WTC11 (cell line): ENCODE results near the gene CNTNAP5.

ENCODE experiments used
- ATF1 ChIP-seq: sonication (generic); formaldehyde crosslinking; IDR thresholded peaks from 2 replicates; pipeline ENCODE4 v1.8.1; 2023; ENCODE audit warnings: mild to moderate bottlenecking, moderate library complexity, missing genetic modification reagents
- CREB1 ChIP-seq: sonication (generic); formaldehyde crosslinking; IDR thresholded peaks from 2 replicates; pipeline ENCODE4 v1.8.0; 2023; ENCODE audit warnings: mild to moderate bottlenecking, missing genetic modification reagents
- ETV6 ChIP-seq: sonication (generic); formaldehyde crosslinking; IDR thresholded peaks from 2 replicates; pipeline ENCODE4 v1.8.1; 2022; ENCODE audit warnings: mild to moderate bottlenecking, missing genetic modification reagents
- JUN ChIP-seq: sonication (generic); formaldehyde crosslinking; IDR thresholded peaks from 2 replicates; pipeline ENCODE4 v1.8.0; 2023; ENCODE audit warnings: mild to moderate bottlenecking, missing genetic modification reagents
- RELA ChIP-seq: sonication (generic); formaldehyde crosslinking; IDR thresholded peaks from 2 replicates; pipeline ENCODE4 v1.8.1; 2022; ENCODE audit warnings: missing genetic modification reagents, mild to moderate bottlenecking, borderline replicate concordance
- TF ChIP-seq, protein P1 (sequence below): fragments of 200-600 bp; IDR thresholded peaks from 2 replicates; pipeline ENCODE4 v1.8.0; 2022; ENCODE audit warnings: antibody characterized with exemption
- TF ChIP-seq, protein P2 (sequence below): sonication (generic); formaldehyde crosslinking; IDR thresholded peaks from 2 replicates; pipeline ENCODE4 v1.8.0; 2022; ENCODE audit warnings: mild to moderate bottlenecking, missing genetic modification reagents
- TF ChIP-seq, protein P3 (sequence below): sonication (generic); formaldehyde crosslinking; IDR thresholded peaks from 2 replicates; pipeline ENCODE4 v1.8.0; 2022; ENCODE audit warnings: mild to moderate bottlenecking, missing genetic modification reagents
- TF ChIP-seq, protein P4 (sequence below): sonication (generic); formaldehyde crosslinking; conservative IDR thresholded peaks from 2 replicates; pipeline ENCODE4 v1.8.1; 2023; ENCODE audit warnings: mild to moderate bottlenecking, low read depth, missing genetic modification reagents, moderate library complexity

DNA sequence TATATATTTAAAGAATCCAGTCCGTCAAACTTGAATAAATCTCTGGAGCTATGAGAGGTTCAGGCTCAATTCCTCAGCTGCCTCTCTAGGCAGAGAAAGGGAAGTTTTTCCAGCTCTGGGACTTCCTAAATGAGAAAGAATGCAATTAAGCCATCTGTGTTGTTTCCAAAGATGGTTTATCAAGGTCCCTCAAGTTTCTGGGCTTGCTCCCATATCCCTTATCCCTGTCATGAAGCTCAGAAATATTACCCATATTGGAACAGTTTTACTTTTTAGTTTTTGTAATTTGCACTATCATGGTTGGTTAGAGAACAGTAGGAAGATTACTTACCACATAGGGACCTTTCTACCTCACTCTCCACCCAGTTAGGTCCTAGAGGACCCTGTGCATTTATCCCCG, 1.4 kb downstream of the CNTNAP5 start:
- TF ChIP-seq, protein P1, sequence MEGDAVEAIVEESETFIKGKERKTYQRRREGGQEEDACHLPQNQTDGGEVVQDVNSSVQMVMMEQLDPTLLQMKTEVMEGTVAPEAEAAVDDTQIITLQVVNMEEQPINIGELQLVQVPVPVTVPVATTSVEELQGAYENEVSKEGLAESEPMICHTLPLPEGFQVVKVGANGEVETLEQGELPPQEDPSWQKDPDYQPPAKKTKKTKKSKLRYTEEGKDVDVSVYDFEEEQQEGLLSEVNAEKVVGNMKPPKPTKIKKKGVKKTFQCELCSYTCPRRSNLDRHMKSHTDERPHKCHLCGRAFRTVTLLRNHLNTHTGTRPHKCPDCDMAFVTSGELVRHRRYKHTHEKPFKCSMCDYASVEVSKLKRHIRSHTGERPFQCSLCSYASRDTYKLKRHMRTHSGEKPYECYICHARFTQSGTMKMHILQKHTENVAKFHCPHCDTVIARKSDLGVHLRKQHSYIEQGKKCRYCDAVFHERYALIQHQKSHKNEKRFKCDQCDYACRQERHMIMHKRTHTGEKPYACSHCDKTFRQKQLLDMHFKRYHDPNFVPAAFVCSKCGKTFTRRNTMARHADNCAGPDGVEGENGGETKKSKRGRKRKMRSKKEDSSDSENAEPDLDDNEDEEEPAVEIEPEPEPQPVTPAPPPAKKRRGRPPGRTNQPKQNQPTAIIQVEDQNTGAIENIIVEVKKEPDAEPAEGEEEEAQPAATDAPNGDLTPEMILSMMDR = no peak
- TF ChIP-seq ATF1 (CRISPR knock-in tag) (no peak), JUN (no peak), RELA (CRISPR knock-in tag) (no peak), ETV6 (CRISPR knock-in tag) (no peak), CREB1 (CRISPR knock-in tag) (no peak)
- TF ChIP-seq, protein P2, sequence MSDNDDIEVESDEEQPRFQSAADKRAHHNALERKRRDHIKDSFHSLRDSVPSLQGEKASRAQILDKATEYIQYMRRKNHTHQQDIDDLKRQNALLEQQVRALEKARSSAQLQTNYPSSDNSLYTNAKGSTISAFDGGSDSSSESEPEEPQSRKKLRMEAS (CRISPR knock-in tag) = no peak
- TF ChIP-seq, protein P3, sequence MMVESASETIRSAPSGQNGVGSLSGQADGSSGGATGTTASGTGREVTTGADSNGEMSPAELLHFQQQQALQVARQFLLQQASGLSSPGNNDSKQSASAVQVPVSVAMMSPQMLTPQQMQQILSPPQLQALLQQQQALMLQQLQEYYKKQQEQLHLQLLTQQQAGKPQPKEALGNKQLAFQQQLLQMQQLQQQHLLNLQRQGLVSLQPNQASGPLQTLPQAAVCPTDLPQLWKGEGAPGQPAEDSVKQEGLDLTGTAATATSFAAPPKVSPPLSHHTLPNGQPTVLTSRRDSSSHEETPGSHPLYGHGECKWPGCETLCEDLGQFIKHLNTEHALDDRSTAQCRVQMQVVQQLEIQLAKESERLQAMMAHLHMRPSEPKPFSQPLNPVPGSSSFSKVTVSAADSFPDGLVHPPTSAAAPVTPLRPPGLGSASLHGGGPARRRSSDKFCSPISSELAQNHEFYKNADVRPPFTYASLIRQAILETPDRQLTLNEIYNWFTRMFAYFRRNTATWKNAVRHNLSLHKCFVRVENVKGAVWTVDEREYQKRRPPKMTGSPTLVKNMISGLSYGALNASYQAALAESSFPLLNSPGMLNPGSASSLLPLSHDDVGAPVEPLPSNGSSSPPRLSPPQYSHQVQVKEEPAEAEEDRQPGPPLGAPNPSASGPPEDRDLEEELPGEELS = no peak
- TF ChIP-seq, protein P4, sequence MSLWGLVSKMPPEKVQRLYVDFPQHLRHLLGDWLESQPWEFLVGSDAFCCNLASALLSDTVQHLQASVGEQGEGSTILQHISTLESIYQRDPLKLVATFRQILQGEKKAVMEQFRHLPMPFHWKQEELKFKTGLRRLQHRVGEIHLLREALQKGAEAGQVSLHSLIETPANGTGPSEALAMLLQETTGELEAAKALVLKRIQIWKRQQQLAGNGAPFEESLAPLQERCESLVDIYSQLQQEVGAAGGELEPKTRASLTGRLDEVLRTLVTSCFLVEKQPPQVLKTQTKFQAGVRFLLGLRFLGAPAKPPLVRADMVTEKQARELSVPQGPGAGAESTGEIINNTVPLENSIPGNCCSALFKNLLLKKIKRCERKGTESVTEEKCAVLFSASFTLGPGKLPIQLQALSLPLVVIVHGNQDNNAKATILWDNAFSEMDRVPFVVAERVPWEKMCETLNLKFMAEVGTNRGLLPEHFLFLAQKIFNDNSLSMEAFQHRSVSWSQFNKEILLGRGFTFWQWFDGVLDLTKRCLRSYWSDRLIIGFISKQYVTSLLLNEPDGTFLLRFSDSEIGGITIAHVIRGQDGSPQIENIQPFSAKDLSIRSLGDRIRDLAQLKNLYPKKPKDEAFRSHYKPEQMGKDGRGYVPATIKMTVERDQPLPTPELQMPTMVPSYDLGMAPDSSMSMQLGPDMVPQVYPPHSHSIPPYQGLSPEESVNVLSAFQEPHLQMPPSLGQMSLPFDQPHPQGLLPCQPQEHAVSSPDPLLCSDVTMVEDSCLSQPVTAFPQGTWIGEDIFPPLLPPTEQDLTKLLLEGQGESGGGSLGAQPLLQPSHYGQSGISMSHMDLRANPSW (CRISPR knock-in tag) = no peak
